DND-41 (cell line): ENCODE measurements around the gene CYB561A3.

ENCODE experiments used
- ATAC-seq: fragments of 200-7000 bp; cut with Tn5 transposase; 3 replicates; pipeline ENCODE4 v1.9.1; 2021; ENCODE audit warnings: low read depth; ENCODE audit not compliant: insufficient read depth
- DNase-seq: peaks from one replicate; pipeline ENCODE4 v3.0.0-alpha.2; 2020
- H2AFZ ChIP-seq: 2 replicates; pipeline ENCODE4 v1.6.0; 2012; ENCODE audit warnings: low read depth, low read length
- H3K27ac ChIP-seq: 2 replicates; pipeline ENCODE4 v1.5.1; 2012; ENCODE audit warnings: low read length, inconsistent platforms
- H3K27me3 ChIP-seq: fragments of 200-600 bp; sonication (generic); 2 replicates; pipeline ENCODE4 v1.6.0; 2012; ENCODE audit warnings: low read length, mild to moderate bottlenecking, inconsistent platforms; ENCODE audit not compliant: insufficient read depth, poor library complexity
- H3K36me3 ChIP-seq: 2 replicates; pipeline ENCODE4 v1.5.1; 2012; ENCODE audit warnings: low read length, inconsistent platforms; ENCODE audit not compliant: insufficient read depth
- H3K4me1 ChIP-seq: 2 replicates; pipeline ENCODE4 v1.5.1; 2012; ENCODE audit warnings: mild to moderate bottlenecking, low read length; ENCODE audit not compliant: insufficient read depth
- H3K4me2 ChIP-seq: 2 replicates; pipeline ENCODE4 v1.6.0; 2012; ENCODE audit warnings: mild to moderate bottlenecking, moderate library complexity, low read length, inconsistent platforms; ENCODE audit not compliant: insufficient read depth
- H3K4me3 ChIP-seq, 2 experiments: fragments of 200-600 bp in 1 of 2; shearing (Covaris generic) in 1 of 2; 2 replicates each; pipeline ENCODE4 v1.5.1; 2012 to 2016; ENCODE audit warnings: inconsistent platforms in 2 of 2, low read length in 2 of 2, mild to moderate bottlenecking in 2 of 2, low read depth in 1 of 2, moderate library complexity in 1 of 2
- H3K79me2 ChIP-seq: 2 replicates; pipeline ENCODE4 v1.6.0; 2012; ENCODE audit warnings: low read length, inconsistent platforms; ENCODE audit not compliant: insufficient read depth
- H3K9ac ChIP-seq: 2 replicates; pipeline ENCODE4 v1.6.0; 2012; ENCODE audit warnings: low read depth, mild to moderate bottlenecking, inconsistent platforms, low read length, moderate library complexity
- H3K9me3 ChIP-seq: 2 replicates; pipeline ENCODE4 v1.5.1; 2012; ENCODE audit warnings: low read length, moderate library complexity, mild to moderate bottlenecking, inconsistent platforms; ENCODE audit not compliant: insufficient read depth, severe bottlenecking
- H4K20me1 ChIP-seq: 2 replicates; pipeline ENCODE4 v1.6.0; 2012; ENCODE audit warnings: low read length; ENCODE audit not compliant: insufficient read depth
- EZH2 ChIP-seq: IDR thresholded peaks from 3 replicates; pipeline ENCODE4 v1.6.1; 2012; ENCODE audit warnings: borderline replicate concordance, low read depth, mild to moderate bottlenecking, moderate library complexity, low read length, inconsistent platforms; ENCODE audit not compliant: severe bottlenecking
- TF ChIP-seq, protein P1 (sequence below): IDR thresholded peaks from 2 replicates; pipeline ENCODE4 v1.5.1; 2012; ENCODE audit warnings: borderline replicate concordance, low read length, moderate library complexity, mild to moderate bottlenecking; ENCODE audit not compliant: poor library complexity, severe bottlenecking; ENCODE audit errors: extremely low read depth

Gene CYB561A3

DNA sequence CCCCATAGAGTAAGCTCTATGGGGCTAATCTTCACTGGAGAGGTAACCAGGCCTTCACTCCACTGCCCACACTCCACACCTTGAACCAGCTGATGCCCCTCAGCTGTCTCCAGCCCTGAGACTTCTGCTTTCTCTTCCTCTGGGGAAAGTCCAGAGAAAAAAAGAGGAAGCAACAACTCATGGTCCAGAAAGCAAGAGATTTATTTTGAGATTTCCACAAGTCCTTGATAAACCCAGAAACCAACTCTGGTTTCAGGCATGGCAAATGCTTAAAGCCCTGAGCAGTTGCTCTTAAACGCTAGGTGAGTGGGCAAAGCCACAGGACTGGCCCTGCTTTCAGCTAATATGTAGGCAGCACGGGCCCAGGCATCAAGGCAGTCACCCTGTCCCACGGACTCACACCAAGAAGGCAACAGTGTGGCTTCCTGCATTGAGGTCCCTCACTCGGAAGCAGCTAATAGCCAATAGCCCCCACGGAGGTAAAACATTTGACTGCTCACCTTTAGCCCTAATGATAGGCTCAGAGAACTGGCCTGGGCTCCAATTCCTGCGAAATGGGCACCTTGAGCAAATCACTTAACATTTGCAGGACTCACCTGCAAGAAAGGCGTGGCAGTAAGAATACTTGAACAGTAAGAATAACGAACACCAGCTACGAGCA is 4.3 kb downstream of the CYB561A3 start:
- peaks cover 22% of the 10 kb centered on the region for H3K4me1 ChIP-seq
- H3K4me2 ChIP-seq = no peak overlapping the region
- H2AFZ ChIP-seq = no peak overlapping the region
- TF ChIP-seq, protein P1, sequence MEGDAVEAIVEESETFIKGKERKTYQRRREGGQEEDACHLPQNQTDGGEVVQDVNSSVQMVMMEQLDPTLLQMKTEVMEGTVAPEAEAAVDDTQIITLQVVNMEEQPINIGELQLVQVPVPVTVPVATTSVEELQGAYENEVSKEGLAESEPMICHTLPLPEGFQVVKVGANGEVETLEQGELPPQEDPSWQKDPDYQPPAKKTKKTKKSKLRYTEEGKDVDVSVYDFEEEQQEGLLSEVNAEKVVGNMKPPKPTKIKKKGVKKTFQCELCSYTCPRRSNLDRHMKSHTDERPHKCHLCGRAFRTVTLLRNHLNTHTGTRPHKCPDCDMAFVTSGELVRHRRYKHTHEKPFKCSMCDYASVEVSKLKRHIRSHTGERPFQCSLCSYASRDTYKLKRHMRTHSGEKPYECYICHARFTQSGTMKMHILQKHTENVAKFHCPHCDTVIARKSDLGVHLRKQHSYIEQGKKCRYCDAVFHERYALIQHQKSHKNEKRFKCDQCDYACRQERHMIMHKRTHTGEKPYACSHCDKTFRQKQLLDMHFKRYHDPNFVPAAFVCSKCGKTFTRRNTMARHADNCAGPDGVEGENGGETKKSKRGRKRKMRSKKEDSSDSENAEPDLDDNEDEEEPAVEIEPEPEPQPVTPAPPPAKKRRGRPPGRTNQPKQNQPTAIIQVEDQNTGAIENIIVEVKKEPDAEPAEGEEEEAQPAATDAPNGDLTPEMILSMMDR = no peak
- TF ChIP-seq EZH2 = no peak
- H4K20me1 ChIP-seq = no peaks in the 10 kb centered on the region
- DNase-seq (no peak), ATAC-seq (no peak)
- H3K79me2 ChIP-seq = peaks cover 24% of the 10 kb centered on the region
- H3K4me3 ChIP-seq = no peak overlapping the region
- H3K27me3 ChIP-seq = no peaks in the 10 kb centered on the region
- no peak overlapping the region for H3K27ac ChIP-seq
- no peaks in the 10 kb centered on the region for H3K9me3 ChIP-seq
- no peak overlapping the region for H3K9ac ChIP-seq
- peaks cover 24% of the 10 kb centered on the region for H3K36me3 ChIP-seq

DNA sequence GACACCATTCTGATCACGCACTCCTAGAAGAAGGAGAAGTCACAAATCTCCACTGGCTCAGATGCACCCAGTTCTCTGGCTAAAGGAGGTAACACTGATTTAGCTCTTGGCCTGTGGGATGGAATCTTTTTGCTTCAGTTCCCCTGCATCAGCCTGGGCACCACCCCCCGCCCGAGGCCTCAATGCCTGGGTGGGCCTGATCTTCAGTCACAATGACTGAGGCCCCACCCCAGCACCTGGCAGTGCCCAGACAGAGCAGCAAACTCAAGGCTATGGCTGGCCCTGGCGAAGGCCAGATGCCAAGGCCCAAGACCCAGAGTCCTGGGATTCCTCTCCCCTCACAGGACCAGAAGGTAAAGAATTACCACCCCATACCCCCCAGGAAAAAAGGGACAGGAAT is 5.0 kb downstream of the CYB561A3 start:
- Histone ChIP-seq H3K4me1 (peaks cover 22% of the 10 kb centered on the region), H3K27ac (no peak overlapping the region), H3K4me3 (no peak overlapping the region), H3K9me3 (no peaks in the 10 kb centered on the region), H3K36me3 (peaks cover 31% of the 10 kb centered on the region), H4K20me1 (no peaks in the 10 kb centered on the region), H3K79me2 (peaks cover 17% of the 10 kb centered on the region), H3K27me3 (no peaks in the 10 kb centered on the region), H3K4me2 (no peak overlapping the region), H3K9ac (no peak overlapping the region), H2AFZ (no peak overlapping the region)
- no peak for ATAC-seq
- DNase-seq = no peak
- no peak for TF ChIP-seq EZH2
- TF ChIP-seq, protein P1 = no peak

DNA sequence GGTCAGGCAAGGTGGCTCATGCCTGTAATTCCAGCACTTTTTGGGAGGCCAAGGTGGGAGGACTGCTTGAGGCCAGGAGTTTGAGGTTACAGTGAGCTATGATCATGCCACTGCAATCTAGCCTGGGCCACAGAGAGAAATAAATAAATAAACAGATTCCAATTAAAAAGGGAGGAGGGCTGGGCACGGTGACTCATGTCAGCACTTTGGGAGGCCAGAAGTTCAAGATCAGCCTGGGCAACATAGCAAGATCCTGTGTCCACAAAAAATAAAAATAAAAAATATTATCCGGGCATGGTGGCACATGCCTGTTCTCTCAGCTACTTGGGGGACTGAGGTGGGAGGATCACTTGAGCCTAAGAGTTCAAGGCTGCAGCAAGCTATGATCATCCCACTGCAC is 7.5 kb downstream of the CYB561A3 start:
- Histone ChIP-seq H3K4me3 (no peak overlapping the region), H3K27ac (no peak overlapping the region), H3K9ac (no peak overlapping the region), H3K27me3 (no peaks in the 10 kb centered on the region), H4K20me1 (no peaks in the 10 kb centered on the region), H3K79me2 (no peaks in the 10 kb centered on the region), H3K4me2 (no peak overlapping the region), H3K4me1 (no peaks in the 10 kb centered on the region), H2AFZ (no peak overlapping the region), H3K9me3 (no peaks in the 10 kb centered on the region), H3K36me3 (peaks cover 51% of the 10 kb centered on the region)
- ATAC-seq (no peak), DNase-seq (no peak)
- no peak for TF ChIP-seq EZH2
- TF ChIP-seq, protein P1 = no peak
